ENCODE results near the gene RNF166. TPM values are rescaled to one million over a fixed set of nuclear protein-coding genes. Genes with fewer than 3 reads are reported as not detected.

Gene RNF166
- total and polyA plus RNA-seq, 2 of the 13 experiments (the other 11 are each of a cell fraction or from before 2014, with no cell fraction given), result 21.4 to 23.0 TPM

- TF ChIP-seq NR2F6 (IDR thresholded peaks at IDR 0.05), result no peak
- TF ChIP-seq NR2F6 (CRISPR knock-in tag; IDR thresholded peaks at IDR 0.05), result no peak; the same call in 1 of the 2 replicates
- no peak; the same call in 1 of the 2 replicates for TF ChIP-seq ZBED4 (CRISPR knock-in tag; IDR thresholded peaks at IDR 0.05; ENCODE audit: borderline replicate concordance)
- TF ChIP-seq ZKSCAN5 (CRISPR knock-in tag; IDR thresholded peaks at IDR 0.05), result peak; percentile 26; the same call in 1 of the 2 replicates
- peak; percentile 94; the same call in 1 of the 2 replicates for TF ChIP-seq ZNF790 (CRISPR knock-in tag; IDR thresholded peaks at IDR 0.05; ENCODE audit: borderline replicate concordance)
- TF ChIP-seq MIER3 (CRISPR knock-in tag; IDR thresholded peaks at IDR 0.05; ENCODE audit: borderline replicate concordance), result peak; percentile 50; the same call in 1 of the 2 replicates
- no peak for TF ChIP-seq NFRKB (IDR thresholded peaks at IDR 0.05)
- TF ChIP-seq ZNF646 (CRISPR knock-in tag; IDR thresholded peaks at IDR 0.05), result peak; percentile 60; the same call in 1 of the 2 replicates
- no peak; the same call in 1 of the 2 replicates for TF ChIP-seq ZNF713 (CRISPR knock-in tag; IDR thresholded peaks at IDR 0.05)
- TF ChIP-seq ZNF510 (CRISPR knock-in tag; IDR thresholded peaks at IDR 0.05; ENCODE audit: low read depth), result no peak
- TF ChIP-seq SSRP1 (CRISPR knock-in tag; IDR thresholded peaks at IDR 0.05), result no peak
- TF ChIP-seq RFX5 (IDR thresholded peaks at IDR 0.05; ENCODE audit: low read depth, low read length), result no peak
- TF ChIP-seq ZNF75D (CRISPR knock-in tag; IDR thresholded peaks at IDR 0.05; ENCODE audit: borderline replicate concordance), result no peak
- no peak; the same call in 1 of the 2 replicates for TF ChIP-seq ZNF576 (CRISPR knock-in tag; IDR thresholded peaks at IDR 0.05)
- peak; percentile 10; the same call in 1 of the 2 replicates for TF ChIP-seq TERF1 (CRISPR knock-in tag; IDR thresholded peaks at IDR 0.05)
- TF ChIP-seq TRIM22 (IDR thresholded peaks at IDR 0.05), result no peak
Observed at GRCh38 chr16:88650749-88651275, 55.4 kb downstream of the RNF166 start, which contains the start of gene CYBA (continued).
